ENCODE results near the gene OR10A5.

DNA sequence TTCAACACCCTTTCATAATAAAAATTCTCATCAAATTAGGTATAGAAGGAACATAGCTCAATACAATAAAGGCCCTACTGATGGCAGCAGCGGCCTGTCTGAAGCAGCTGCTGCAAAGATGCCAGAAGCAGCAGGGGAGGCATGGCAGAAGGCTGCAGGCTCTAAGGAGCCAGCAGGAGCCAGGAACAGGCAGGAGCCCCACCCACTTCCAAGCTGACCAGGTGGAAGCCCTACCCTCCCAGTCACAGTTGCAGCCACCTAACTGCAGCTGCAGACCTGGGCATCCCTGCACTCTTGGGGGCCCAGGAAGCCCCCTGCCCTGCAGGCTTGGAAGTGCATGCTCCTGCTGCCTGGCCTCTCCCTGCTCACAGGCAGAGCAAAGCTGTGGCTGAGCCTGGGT lies 27.8 kb upstream of the OR10A5 start:
- TF ChIP-seq POLR2AphosphoS5 (IDR thresholded peaks at IDR 0.05) = no peak
- no peak for TF ChIP-seq CTCF (IDR thresholded peaks at IDR 0.05)
